Subcutaneous adipose tissue (tissue), 4 donors: ENCODE measurements around the gene NIM1K. TPM values are rescaled to one million over a fixed set of nuclear protein-coding genes. Genes with fewer than 3 reads are reported as not detected.

Source experiments
- CTCF ChIP-seq: fragments of 450-650 bp; IDR thresholded peaks from one replicate; pipeline ENCODE4 v1.5.1; 2016; ENCODE audit warnings: low read depth, mild to moderate bottlenecking, control low read depth, antibody characterized with exemption, moderate library complexity
- total RNA-seq, 4 donors: library from RNA; depleted of rRNA; stranded (reverse); fragments of >200 nt; gene quantifications; one replicate each; pipeline ENCODE4 v1.1.0, GENCODE V29; 2016

Gene NIM1K
- total RNA-seq, 4 donors from 2014 or later: 0.17 to 0.44 TPM; not detected in 2

- TF ChIP-seq CTCF: no peak
Measured at GRCh38 chr5:43152946-43153345, 39.1 kb upstream of the NIM1K start.

GRCh38 chr5:43154469-43154868, 37.6 kb upstream of the NIM1K start:
- no peak for TF ChIP-seq CTCF

- no peak for TF ChIP-seq CTCF
Measured at GRCh38 chr5:43155394-43156096, 36.5 kb upstream of the NIM1K start.

- no peak for TF ChIP-seq CTCF
Measured at GRCh38 chr5:43156388-43156787, 35.6 kb upstream of the NIM1K start.

- no peak for TF ChIP-seq CTCF
Measured at GRCh38 chr5:43157068-43157467, 35.0 kb upstream of the NIM1K start.

- TF ChIP-seq CTCF: no peak
Measured at GRCh38 chr5:43161244-43161643, 30.8 kb upstream of the NIM1K start.

GRCh38 chr5:43165323-43165722, 26.7 kb upstream of the NIM1K start:
- no peak for TF ChIP-seq CTCF
